Fibroblast of pulmonary artery (primary cell): ENCODE measurements around the gene CAMSAP3.

Source experiments
- DNase-seq: peaks from one replicate; pipeline ENCODE4 v3.0.0-alpha.2; 2010; ENCODE audit warnings: low read depth
- H3K4me3 ChIP-seq: replicated peaks from 2 replicates; pipeline ENCODE4 v1.5.1; 2011; ENCODE audit warnings: low read depth, mild to moderate bottlenecking, control low read depth, low read length, moderate library complexity
- TF ChIP-seq, protein P1 (sequence below): IDR thresholded peaks from 2 replicates; pipeline ENCODE4 v1.5.1; 2011; ENCODE audit warnings: mild to moderate bottlenecking, control low read depth, low read length, inconsistent platforms; ENCODE audit errors: missing control alignments

CAMSAP3 gene

DNA sequence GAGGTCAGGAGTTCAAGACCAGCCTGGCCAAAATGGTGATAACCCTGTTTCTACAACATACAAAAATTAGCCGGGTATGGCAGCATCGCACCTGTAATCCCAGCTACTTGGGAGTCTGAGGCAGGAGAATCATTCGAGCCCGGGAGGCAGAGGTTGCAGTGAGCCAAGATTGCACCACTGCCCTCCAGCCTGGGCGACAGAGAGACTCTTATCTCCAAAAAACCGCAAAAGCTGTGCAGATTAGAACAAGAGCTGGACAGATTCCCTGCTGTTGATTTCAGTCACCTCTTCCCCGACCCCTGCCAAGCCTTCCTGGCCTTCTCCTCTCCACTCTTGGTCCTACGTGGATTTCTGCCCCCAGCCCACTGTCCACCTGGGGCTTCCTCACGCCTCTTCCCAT, 8.3 kb downstream of the CAMSAP3 start:
- no peak overlapping the region for H3K4me3 ChIP-seq
- DNase-seq: no peak
- TF ChIP-seq, protein P1, sequence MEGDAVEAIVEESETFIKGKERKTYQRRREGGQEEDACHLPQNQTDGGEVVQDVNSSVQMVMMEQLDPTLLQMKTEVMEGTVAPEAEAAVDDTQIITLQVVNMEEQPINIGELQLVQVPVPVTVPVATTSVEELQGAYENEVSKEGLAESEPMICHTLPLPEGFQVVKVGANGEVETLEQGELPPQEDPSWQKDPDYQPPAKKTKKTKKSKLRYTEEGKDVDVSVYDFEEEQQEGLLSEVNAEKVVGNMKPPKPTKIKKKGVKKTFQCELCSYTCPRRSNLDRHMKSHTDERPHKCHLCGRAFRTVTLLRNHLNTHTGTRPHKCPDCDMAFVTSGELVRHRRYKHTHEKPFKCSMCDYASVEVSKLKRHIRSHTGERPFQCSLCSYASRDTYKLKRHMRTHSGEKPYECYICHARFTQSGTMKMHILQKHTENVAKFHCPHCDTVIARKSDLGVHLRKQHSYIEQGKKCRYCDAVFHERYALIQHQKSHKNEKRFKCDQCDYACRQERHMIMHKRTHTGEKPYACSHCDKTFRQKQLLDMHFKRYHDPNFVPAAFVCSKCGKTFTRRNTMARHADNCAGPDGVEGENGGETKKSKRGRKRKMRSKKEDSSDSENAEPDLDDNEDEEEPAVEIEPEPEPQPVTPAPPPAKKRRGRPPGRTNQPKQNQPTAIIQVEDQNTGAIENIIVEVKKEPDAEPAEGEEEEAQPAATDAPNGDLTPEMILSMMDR: no peak

DNA sequence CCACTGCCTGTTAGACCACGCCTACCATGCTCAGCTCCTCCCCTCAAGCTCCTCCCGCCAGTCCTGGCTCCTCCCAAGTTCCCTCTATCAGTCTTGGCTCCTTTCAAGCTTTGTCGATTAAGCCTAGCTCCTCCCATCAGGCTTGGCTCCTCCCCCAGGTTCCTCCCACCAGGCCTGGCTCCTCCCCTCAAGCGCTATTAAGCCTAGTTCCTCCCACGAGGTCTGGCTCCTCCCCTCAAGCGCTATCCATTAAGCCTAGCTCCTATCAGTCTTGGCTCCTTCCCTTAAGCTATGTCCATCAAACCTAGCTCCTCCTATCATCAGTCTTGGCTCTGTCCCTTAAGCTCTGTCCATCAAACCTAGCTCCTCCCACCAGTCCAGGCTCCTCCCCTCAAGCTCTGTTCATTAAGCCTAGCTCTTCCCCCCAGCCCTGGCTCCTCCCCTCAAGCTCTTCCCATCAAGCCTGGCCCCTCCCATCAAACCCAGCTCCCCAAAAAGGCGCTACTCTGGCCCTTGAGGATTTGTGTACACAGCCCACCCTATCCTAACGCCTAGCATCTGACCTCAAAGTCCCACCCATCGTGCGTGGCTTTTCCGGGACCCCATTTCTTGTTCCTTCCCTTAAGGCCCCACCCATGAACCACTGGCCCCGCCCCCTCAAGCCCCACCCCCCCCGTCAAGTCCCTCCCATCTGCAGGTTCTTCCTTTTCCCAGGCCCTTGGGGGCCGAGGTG, 10.0 kb downstream of the CAMSAP3 start:
- H3K4me3 ChIP-seq: no peak overlapping the region
- TF ChIP-seq, protein P1: no peak
- peak; percentile 31 for DNase-seq

DNA sequence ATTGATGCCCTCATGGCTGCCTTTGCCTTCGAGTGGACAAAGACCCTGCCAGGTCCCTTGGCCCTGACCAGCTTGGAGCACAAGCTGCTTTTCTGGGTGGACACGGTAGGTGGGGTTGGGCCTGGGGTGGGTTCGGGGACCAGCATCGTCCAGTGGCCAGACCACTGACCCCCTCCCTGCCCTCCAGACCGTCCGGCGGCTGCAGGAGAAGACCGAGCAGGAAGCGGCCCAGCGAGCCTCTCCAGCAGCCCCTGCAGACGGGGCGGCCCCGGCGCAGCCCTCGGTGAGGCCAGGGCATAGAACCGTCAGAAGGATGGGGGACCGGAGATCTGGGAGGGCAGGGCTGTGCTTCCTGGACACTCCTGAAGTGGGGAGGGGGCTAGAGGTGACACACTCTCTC, 10.6 kb downstream of the CAMSAP3 start:
- TF ChIP-seq, protein P1: no peak
- no peak for DNase-seq
- no peak overlapping the region for H3K4me3 ChIP-seq

DNA sequence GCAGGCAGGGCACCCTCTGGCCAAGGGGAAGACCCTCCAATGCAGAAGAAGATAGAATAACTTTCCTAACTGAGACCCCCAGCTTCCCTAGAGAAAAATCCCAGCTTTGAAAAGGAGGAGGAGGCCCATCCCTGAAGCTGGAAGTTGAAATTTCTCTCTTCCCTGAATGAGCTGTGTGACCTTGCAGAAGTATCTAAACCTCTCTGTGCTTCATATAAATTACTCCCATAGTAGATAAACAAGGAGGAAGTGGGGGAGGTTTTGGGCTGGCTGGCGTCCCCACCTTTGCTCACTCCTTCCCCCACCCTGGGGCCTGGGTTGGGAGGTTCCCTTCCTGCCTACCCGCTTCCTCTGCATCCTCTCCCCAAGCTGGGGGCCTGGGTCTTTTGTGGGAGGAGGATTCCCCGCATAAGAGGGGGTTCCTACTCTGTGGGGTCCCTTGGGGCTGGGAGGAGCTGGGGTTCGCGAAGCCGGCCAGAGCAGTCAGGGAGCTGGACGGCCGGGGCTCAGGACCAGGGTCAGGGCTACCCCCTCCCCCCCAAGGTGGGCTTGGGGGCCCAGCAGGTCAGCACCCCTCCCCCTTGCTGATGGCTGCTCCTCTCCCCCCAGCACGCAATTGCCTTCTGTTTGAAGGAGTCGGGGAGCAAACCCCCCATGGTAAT, 11.7 kb downstream of the CAMSAP3 start:
- DNase-seq: no peak
- H3K4me3 ChIP-seq: no peak overlapping the region
- TF ChIP-seq, protein P1: no peak

DNA sequence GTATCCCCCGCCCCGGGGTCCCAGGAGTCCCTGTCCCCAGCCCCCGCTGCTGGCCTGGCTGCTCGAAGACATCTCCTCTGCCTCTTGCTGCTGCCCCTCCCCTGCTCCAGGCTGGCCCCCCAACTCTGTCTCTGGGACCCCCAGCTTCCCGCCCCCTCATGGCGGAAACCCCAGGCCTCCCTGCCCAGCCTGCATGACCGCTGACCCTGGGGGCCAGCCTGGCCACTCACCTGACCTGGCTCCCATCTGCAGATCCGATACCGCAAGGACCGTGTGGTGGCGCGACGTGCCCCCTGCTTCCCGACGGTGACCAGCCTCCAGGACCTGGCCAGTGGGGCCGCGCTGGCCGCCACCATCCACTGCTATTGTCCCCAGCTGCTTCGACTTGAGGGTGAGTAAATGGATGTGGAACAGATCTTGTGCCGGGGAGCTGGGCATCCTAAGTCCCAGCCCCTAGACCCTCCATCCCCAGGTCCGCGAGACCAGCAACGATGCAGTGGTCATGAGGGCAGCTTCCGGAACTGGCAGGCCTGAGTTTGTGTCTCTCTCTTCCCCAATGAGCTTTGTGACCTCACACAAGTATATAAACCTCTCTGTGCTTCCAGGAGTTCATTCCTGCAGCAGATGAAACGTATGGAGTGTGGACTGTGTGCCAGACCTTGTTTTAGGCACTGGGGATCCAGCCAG, 12.4 kb downstream of the CAMSAP3 start:
- H3K4me3 ChIP-seq: no peak overlapping the region
- no peak for DNase-seq
- TF ChIP-seq, protein P1: no peak

DNA sequence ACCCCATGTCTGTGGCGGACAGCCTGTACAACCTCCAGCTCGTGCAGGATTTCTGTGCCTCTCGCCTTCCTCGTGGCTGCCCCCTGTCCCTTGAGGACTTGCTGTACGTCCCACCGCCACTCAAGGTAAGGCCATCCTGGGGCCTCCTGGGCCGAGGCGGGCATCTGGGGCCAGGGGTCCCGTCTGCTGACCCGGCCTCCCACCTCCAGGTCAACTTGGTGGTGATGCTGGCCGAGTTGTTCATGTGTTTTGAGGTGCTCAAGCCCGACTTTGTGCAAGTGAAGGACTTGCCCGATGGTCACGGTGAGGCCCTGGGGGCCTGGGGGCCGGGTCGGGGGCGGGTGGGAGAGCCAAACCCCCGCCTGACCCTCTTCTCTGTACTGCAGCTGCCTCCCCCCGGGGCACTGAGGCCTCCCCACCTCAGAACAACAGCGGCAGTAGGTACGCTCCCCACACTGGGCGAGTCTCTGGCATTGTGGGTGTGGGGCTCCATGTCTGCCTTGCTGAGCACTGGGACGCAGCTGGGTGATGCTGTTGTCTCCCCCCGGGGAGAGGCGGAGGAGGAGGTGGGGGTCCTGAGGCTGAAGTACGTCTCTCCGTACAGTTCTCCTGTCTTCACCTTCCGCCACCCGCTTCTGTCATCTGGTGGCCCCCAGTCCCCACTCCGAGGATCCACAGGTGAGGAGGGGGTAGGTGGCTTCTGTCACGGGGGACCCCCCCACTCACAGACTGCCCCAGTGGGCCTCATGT, 15.0 kb downstream of the CAMSAP3 start:
- no peak overlapping the region for H3K4me3 ChIP-seq
- no peak for DNase-seq
- TF ChIP-seq, protein P1: no peak
